ENCODE measurements around the gene FAM111B. TPM values are rescaled to one million over a fixed set of nuclear protein-coding genes. Genes with fewer than 3 reads are reported as not detected.
A peak's percentile ranks its signal among the peaks of the same experiment; 100 is the strongest.
"Not testable (repeated sequence)": the region's sequence is repeated elsewhere in the genome, so short reads cannot be mapped to it uniquely, and the experiment has no call there.

The FAM111B gene
- total RNA-seq, 1 donor from 2014 or later: 1.4 TPM

DNA sequence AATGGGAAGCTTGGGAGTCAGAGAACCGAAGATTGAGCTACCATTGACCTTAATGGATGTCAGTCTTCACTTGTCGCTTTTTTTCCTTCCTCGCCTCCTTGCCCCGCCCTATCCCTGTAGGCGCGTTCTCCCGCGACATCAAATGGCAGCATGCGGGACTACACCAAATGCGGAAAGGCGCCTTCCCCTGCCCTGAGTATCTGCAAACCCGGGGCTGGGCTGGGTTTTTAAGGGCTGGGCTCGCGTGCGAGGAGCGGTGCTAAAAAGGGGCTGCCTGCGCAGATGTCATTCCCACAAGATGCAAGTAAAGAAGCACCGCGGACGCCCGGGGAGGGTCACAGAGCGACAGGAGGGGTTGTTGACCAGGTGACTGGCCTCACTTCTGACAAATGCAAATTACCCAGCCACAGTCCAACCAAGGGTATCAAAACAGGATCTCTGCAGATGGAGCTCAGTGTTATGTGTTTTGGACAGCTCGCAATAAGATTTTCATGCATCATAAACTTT, 4.7 kb upstream of the FAM111B start:
- DNase-seq (ENCODE audit: low spot score): peak; percentile 62

DNA sequence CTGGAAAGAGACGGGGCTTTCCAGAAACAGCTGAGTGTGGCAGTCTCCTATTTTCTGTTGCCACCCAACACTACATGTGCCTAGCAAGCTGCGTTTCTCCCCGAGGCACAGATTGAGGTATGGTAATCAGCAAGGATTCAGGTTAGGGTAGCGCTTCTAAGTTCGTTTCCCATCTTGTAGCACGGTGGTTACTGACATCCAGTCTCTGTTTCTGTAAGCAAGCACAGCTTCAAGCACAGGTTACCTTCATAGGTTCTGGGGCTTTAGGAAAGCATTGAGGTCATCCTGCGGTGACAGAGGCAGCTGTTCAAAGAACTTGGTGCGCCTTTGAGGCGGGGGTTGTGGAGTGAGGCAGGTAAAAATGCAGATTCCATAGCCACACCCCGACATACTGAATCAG, 684 bp downstream of the FAM111B start:
- not testable (repeated sequence) for DNase-seq (ENCODE audit: low spot score)

DNA sequence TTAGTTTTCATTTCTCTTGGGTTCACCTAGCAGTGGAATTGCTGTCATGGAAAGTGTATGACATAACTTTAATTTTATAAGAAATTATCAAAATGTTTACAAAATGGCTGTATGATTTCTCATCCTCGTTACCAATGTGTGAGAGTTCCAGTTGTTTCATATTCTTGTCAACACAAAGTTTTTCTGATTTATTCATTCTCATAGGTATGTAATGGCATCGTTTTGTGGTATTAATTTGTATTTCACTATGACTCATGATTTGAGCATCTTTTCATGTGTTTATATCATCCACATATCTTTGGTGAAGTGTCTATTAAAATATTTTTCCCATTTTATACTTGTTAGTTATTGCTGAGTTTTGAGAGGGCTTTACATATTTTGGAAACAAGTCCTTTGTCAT, 5.5 kb downstream of the FAM111B start:
- DNase-seq (ENCODE audit: low spot score): no peak

DNA sequence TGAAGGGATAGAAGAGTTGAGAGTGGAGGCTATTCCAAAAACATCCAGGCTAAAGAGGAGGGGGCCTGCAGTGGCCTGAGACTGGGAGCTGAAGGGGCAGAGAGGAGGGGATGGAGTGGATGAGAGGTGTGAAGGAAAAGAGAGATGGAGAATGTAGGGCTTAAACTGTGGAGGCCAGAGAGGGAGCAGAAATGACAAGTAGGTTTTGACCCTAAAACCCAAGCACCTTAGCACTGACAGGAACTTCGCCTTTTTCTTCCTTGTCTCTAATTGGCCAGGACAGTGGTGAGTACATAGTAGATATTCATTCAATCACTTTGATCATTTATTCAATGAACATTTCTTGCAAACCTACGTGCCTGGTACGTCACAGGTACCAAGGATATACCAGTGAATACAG, 7.3 kb downstream of the FAM111B start:
- DNase-seq (ENCODE audit: low spot score): no peak

DNA sequence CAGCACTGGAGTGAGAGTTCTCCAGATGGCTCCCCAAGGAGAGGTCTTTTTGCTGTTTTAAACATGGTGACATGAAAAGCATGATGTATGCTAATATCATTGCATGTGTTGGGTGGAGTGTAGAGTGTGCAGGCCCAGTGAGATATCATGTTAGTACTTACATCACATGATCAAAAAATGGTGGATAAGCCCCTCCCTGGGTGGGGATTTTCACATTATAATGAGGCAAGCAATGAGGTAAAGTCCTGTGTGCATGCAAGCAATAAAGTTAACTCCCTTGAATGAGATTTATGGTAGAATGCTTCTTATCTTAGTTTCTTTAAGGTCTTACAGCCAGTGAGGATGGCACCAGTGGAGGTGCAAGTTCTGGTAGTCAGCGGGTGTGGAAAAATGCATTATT, 8.5 kb downstream of the FAM111B start:
- DNase-seq (ENCODE audit: low spot score): no peak

DNA sequence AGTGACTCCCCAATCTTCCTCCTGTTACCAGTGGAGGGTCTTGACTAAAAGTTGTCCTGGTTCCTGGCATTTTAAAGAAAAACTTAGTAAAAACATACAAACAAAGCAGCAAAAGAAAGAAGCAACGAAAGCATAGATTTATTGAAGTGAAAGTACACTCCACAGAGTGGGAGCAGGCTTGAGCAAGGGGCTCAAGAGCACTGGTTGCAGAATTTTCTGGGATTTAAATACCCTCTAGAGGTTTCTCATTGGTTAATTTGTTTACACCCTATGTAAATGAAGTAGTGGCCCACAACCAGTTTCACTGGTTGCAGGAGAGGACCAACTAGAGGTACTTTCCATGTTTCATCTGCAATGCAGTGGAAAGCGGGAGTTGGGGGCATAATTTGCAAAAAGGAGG, 10.7 kb downstream of the FAM111B start:
- DNase-seq (ENCODE audit: low spot score): no peak

DNA sequence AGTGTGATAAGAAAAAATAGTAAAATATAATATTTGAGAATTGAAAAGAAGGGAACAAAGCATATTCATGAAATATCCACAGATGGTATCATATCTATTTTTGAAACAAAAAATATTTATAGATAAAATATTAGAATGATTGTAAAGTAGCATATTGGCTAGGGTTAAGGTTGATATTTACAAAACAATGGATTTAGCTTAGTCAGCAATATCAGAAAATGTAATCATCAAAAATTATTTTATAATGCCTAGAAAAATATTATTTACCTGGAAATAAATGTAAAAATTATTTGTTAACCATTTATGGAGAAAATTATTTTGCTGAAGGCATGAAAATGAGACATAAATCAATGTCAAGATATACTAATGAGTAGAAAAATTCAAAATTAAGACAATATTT, 12.8 kb downstream of the FAM111B start:
- DNase-seq (ENCODE audit: low spot score): no peak

DNA sequence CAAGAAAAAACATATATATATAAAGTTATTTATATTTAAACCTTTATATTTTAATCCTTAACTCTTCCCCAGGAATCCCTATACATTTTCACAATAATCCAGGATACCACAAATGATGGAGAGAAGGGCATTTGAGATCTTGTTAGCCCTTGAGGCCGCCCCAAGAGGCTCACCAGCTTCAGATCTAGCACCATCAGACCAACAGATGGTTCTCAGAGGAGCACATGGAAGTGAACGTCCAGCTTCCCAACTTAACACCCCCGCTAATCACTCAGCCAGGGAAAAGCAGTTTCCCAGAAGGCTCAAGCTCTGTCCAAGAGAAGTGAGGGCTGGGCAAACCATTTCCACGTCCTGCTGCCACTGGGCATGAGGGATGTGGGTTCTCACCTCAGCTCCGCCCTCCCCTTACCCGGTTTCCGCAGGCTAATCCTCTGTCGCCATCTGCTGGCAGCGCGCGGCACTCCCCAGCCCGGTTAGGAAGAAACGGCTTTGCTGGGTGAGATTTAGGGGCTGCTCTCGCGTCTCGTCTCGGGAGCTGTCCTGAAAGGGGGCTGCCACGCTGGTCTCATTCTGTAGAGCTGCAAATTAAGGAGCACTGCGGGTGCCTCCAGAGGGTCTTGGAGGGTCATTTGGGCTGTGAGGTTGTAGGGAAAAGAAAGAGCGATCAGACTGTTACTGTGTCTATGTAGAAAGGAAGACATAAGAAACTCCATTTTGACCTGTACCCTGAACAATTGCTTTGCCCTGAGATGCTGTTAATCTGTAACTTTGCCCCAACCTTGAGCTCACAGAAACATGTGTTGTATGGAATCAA, 28.8 kb downstream of the FAM111B start:
- peak; percentile 81 for DNase-seq (ENCODE audit: low spot score)

DNA sequence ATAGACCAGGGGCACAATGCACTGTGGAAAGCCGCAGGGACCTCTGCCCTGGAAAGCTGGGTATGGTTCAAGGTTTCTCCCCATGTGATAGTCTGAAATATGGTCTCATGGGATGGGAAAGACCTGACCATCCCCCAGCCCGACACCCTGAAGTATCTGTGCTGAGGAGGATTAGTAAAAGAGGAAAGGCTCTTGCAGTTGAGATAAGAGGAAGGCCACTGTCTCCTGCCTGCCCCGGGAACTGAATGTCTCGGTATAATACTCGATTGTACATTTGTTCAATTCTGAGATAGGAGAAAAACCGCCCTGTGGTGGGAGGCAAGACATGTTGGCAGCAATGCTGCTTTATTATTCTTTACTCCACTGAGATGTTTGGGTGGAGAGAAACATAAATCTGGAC, 29.5 kb downstream of the FAM111B start:
- not testable (repeated sequence) for DNase-seq (ENCODE audit: low spot score)

DNA sequence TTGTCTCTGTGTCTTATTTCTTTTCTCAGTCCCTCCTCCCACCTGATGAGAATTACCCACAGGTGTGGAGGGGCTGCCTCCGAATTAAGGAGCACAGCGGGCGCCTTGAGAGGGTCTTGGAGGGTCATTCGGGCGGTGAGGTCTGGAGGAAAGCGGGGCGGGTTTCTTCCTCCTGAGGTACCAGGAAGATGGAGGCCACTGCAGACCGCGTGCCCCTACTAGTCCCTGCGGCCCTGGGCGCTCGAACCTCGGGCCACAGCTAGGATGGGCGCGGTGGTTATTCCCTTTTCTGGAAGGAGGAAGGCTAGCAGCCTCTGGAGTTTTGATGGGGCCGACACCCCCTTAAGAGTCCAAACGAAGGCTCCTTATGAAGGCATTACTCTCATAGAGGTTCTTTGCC, 30.2 kb downstream of the FAM111B start:
- no peak for DNase-seq (ENCODE audit: low spot score)

DNA sequence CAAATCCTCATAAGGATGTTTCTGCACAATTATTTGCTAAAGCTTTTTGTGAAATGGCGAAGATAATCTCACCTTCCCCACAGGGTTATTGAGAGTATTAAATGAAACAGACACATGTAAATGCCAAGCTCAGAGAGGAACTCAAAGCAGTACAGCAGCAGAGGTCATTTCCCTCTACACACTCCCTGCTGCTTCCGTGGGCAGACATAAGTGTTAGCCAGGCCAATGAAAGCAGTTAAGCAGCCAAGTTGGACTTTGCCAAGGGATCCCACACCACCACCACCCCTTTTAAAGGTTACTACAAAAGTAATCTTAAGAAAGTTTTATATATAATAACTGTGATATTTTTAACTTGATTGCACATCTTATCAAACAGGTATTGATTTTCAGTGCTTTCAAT, 31.6 kb downstream of the FAM111B start:
- DNase-seq (ENCODE audit: low spot score): no peak

DNA sequence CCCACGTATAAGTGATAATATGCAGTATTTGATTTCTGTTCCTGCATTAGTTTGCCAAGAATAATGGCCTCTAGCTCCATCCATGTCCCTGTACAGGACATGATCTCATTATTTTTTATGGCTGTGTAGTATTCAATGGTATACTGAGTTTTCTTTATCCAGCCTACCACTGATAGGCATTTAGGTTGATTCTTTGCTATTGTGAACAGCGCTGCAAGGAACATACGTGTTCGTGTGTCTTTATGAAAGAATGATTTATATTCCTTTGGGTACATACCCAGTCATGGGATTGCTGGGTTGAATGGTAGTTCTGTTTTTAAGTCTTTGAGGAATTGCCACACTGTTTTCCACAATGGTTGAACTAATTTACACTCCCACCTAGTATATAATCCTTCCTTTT, 34.2 kb downstream of the FAM111B start:
- no peak for DNase-seq (ENCODE audit: low spot score)

DNA sequence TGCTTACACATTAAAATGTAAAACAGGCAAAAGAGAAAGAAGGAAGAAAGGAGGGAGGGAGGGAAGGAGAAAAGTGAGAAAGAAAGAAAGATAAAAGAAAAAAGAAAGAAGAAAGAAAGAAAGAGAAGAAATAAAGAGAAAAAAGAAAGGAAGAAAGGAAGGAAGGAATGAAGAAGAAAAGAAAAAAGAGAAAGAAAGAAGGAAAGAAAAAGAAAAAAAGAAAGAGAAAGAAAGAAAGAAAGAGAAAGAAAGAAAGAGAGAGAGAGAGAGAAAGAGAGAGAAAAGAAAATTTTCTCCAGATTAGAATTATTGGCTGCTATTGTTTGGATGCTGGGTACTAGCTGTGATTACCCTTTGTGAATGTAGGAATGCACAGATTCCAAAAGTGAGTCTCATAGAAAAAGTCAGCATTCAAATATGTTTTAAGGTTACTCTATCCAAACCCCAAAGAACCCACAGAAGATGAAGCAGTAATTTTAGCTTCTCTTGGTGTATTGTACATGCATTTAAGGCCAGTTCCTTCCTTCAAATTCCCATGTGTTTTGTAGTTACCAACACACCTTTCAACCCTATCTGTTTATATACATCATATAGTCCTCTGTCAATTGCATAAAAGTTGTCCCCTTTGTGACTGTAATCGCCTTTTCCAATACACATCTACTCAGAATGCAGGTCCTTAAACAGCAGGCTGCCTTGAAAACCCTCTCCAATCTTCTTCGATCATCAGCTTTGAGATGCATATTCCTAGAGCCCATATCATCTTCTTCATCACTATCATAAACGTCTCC, 34.8 kb downstream of the FAM111B start:
- DNase-seq (ENCODE audit: low spot score): no peak

DNA sequence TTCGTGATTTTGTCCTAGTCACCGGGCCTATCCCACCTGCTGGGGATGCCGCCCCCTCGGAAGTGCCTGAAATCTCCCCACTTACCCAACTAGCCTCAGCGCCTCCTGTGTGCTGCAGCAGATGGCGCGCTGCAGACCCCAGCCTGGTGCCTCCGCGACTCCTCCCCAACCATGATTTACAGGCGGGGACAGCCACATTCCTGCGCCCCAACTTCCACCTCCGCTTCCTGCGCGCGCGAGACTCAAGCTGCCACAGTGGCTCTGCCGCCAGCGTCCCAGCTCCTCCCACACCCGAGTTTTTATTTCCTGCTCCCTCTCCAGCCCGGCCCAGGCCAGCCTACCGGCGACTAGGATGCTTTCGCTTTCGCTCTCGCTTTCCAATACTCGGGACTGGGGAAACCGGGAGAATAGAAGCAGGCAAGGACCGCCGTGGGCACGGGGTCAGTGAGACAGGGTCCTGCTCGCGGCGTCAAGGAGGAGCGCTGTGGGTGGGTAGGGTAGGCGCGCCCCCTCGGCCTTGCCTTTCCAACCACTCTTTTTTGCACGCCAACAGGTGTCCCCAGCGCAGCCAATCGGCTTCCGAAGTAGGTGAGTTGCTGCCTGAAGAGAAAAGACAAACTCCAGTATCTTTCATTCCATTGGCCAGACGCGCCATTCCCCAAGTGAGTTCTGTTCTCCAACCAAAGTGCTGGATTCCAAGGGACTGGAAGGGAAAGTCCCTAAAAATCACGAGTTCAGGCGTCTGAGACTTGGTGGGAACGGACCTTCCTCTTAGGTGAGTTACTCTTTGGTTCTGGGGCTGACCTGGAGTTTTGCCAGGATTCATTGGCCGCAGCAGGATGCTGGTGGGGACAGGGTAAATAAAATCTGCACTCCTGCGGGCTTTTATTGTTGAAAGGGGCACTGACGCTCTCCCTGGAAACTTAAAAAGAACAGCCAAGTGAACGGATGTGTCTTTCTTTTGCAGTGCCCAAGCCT, 35.8 kb downstream of the FAM111B start, which contains the start of gene FAM111A:
Gene FAM111A (plus strand): TSS at position 327 of the 978 bp plus-strand sequence. CDS start 6,017 bp downstream, outside the sequence.
- peak; percentile 90 for DNase-seq (ENCODE audit: low spot score)

DNA sequence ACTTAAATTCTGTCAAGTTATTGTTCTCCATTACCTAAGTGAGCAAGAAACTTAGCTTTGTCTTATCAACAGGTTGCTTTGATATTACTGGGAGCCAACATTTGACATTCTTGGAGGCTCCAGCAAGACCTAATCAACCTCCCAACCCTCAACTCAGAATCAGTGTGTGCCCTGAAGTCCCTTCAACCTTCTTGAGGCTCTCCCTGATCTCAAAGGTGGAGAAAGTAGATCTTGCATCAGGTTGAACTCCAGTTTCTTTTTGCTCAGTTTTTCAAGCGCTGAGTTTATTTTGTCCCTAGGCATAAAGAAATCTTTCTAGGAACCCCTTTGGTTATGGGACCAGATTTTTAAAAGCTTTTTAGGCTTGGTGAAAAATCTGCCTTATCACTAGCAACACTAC, 37.1 kb downstream of the FAM111B start:
- DNase-seq (ENCODE audit: low spot score): no peak

DNA sequence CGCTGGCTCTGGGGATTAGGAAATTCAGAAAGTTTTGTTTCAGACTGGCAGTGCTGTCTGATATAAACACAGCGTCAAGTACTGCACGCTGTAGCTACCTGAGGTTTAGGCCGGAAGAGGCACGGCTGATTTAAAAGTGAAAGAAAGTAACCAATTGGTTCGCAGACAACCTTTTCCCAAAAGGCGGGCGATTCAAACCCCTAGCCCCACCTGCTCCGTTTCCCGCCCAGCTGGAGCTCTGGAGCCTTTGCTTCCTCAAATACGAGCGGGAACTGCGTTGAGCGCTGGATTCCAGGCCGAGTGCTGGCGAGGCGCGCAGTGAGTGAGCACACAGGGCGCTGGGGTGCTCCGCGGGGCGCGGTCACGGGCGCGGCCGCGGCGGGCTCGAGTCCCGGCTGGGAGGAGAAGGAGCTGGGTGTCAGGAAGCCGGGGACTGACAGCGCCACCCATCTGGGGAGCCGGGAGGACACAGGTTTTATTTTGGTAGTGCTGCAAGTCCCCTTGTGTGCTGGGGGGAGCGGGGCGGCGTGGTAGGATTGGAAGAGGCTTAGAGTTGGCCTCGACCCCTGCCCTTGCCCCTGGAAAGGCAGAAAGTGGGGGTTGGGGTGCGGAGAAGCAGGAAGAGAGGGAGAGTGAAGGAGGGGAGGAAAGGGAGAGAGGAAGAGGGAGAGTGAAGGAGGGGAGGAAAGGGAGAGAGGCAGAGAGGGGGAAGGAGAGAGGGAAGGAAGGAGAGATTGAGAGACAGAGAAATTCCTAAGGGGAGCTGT, 37.7 kb downstream of the FAM111B start:
- peak; percentile 78 for DNase-seq (ENCODE audit: low spot score)

DNA sequence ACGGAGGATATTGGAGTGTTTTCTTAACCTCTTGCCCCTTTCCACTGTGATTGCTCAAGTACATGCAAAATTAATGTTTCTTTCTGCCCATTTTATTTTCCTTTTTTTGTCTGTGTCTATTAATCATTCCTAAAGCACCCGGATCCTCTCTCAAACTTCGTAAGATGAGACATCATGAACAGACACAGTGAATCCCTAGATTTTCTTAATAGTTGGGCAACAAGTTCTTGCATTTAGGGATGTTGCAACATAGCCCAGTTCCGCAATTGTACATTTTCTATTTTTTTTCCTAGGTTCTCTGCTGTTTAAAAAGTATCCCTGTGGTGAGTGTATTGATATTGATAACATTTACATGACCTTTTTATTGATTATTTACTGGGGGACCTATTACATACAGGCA, 38.5 kb downstream of the FAM111B start:
- DNase-seq (ENCODE audit: low spot score): no peak

DNA sequence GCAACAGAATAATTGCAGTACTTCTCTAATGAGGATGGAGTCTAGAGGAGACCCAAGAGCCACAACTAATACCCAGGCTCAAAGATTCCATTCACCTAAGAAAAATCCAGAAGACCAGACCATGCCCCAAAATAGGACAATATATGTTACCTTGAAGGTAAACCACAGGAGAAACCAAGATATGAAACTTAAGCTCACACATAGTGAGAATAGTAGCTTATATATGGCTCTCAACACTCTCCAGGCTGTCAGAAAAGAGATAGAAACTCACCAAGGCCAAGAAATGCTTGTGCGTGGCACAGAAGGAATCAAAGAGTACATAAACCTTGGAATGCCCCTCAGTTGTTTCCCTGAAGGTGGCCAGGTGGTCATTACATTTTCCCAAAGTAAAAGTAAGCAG, 44.7 kb downstream of the FAM111B start:
- DNase-seq (ENCODE audit: low spot score): no peak

DNA sequence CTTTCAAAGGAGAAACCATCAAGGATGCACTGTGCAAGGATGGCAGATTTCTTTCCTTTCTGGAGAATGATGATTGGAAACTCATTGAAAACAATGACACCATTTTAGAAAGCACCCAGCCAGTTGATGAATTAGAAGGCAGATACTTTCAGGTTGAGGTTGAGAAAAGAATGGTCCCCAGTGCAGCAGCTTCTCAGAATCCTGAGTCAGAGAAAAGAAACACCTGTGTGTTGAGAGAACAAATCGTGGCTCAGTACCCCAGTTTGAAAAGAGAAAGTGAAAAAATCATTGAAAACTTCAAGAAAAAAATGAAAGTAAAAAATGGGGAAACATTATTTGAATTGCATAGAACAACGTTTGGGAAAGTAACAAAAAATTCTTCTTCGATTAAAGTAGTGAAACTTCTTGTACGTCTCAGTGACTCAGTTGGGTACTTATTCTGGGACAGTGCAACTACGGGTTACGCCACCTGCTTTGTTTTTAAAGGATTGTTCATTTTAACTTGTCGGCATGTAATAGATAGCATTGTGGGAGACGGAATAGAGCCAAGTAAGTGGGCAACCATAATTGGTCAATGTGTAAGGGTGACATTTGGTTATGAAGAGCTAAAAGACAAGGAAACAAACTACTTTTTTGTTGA, 45.4 kb downstream of the FAM111B start:
- DNase-seq (ENCODE audit: low spot score): no peak

DNA sequence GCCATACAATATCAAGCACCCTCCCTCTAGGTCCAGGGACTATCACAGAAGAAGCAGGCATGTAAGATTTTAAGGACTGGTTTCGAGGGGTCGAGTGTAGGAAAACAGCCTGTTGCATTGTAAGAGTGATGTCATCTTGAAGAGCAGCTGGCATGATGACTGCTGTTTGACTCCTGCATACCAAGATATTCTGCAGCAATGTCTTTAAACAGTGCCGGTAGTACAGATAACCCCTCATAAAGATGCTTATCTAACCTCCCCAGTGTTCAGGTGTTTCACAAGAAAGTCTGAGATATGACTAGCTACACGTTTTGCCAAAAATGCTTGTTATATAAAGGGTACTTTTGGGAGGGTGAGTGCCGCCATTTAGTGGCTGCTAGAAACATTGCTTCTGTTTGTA, 47.6 kb downstream of the FAM111B start:
- DNase-seq (ENCODE audit: low spot score): no peak

All from mucosa of gallbladder (tissue), 1 donor.